IMR-90 (cell line): ENCODE results near the gene ARMC8.

Source experiments
- CTCF ChIP-seq: conservative IDR thresholded peaks from 2 replicates; pipeline ENCODE4 v1.5.1; 2012; ENCODE audit warnings: mild to moderate bottlenecking, low read depth, low read length, improper control_type of control experiment
- MXI1 ChIP-seq: IDR thresholded peaks from 2 replicates; pipeline ENCODE4 v1.6.1; 2012; ENCODE audit warnings: low read depth, mild to moderate bottlenecking, low read length, moderate library complexity, borderline replicate concordance

GRCh38 chr3:138326866-138327595 lies 139.9 kb downstream of the ARMC8 start:
- no peak for TF ChIP-seq MXI1
- TF ChIP-seq CTCF, result no peak
